Spleen (tissue), 10 donors: ENCODE results near the gene ACOT12. TPM values are rescaled to one million over a fixed set of nuclear protein-coding genes. Genes with fewer than 3 reads are reported as not detected.

Experiments
- polyA plus RNA-seq, 3 donors: library from polyadenylated mRNA; stranded (reverse); fragments of 200-250 nt; gene quantifications; one replicate each; pipeline ENCODE4 v1.2.1, GENCODE V29; 2013
- total RNA-seq, 7 donors: library from RNA; depleted of rRNA in 3 of 7; stranded (reverse); fragments of >200 nt in 3 of 7; fragmentation: NEBNext Ultra II Directional in 4 of 7; extraction: Animal tissue kit (Norgen Biotek cat#: 25700) in 4 of 7; gene quantifications; one replicate each; pipeline versions ENCODE4 v1.1.0 to v1.2.1, GENCODE V29; 2016 to 2021
- donor health status: healthy with polysubstance abuse.
- donor health status: DM: no; HTN: no; CAD: no; lungs with moderate emphysema.
- donor health status: DM: no; HTN: no; CAD: no.
- donor health status: Bipolar disorder and iron deficiency.
- donor health status: healthy.
- donor health status: DM: no; HTN: no; CAD: no.
- donor health status: DM: yes; HTN: yes; CAD: no.

The ACOT12 gene
- total and polyA plus RNA-seq, 10 donors = 0.03 TPM; not detected in 9

Other genes starting within 250 kb of the ACOT12 start
- gene CKMT2, start 160.8 kb downstream of the ACOT12 start, total RNA-seq = 1 to 10 TPM; 2.3 to 7.1 (median 3.0) TPM
- 1 to 10 TPM; 1.4 to 1.9 (median 1.6) TPM for gene CKMT2, start 160.8 kb downstream of the ACOT12 start, polyA plus RNA-seq
- 10 to 100 TPM; 16.1 to 22.8 (median 21.7) TPM for gene ZCCHC9, start 92.5 kb downstream of the ACOT12 start, total RNA-seq
- gene ZCCHC9, start 92.5 kb downstream of the ACOT12 start, polyA plus RNA-seq = 10 to 100 TPM; 23.9 to 28.3 (median 27.1) TPM